ENCODE data around the gene ZNF236. TPM values are rescaled to one million over a fixed set of nuclear protein-coding genes. Genes with fewer than 3 reads are reported as not detected.
A peak's percentile ranks its signal among the peaks of the same experiment; 100 is the strongest.

ZNF236 gene
- total and polyA plus RNA-seq, 2 experiments from 2014 or later, result 5.8 to 13.1 TPM

GRCh38 chr18:76997951-76998808 lies 175.8 kb downstream of the ZNF236 start:
- H3K36me3 ChIP-seq, result no peaks in the 10 kb centered on the region
- H3K27me3 ChIP-seq, result no peaks in the 10 kb centered on the region
- no peaks in the 10 kb centered on the region for H3K4me1 ChIP-seq (ENCODE audit: low read depth)
- H3K4me3 ChIP-seq, result no peak overlapping the region
- TF ChIP-seq CTCF (IDR thresholded peaks at IDR 0.05; ENCODE audit: low read depth, low read length), result no peak
- no peak for DNase-seq (ENCODE audit: low read depth in 1 of 2, low spot score in 1 of 2)
- no peaks in the 10 kb centered on the region for H3K9me3 ChIP-seq (ENCODE audit: low read depth)
- no peak overlapping the region for H3K27ac ChIP-seq

GRCh38 chr18:76999077-76999476 lies 176.7 kb downstream of the ZNF236 start:
- no peak for DNase-seq (ENCODE audit: low read depth in 1 of 2, low spot score in 1 of 2)
- H3K9me3 ChIP-seq (ENCODE audit: low read depth), result no peaks in the 10 kb centered on the region

GRCh38 chr18:77000527-77000926 lies 178.2 kb downstream of the ZNF236 start:
- H3K4me3 ChIP-seq, result no peak overlapping the region

More at GRCh38 chr18:76999077-76999476, 176.7 kb downstream of the ZNF236 start:
- Histone ChIP-seq H3K4me1 (ENCODE audit: low read depth) (no peaks in the 10 kb centered on the region), H3K27ac (no peak overlapping the region), H3K27me3 (no peaks in the 10 kb centered on the region), H3K36me3 (no peaks in the 10 kb centered on the region), H3K4me3 (no peak overlapping the region)
- TF ChIP-seq CTCF (IDR thresholded peaks at IDR 0.05; ENCODE audit: low read depth, low read length), result no peak

GRCh38 chr18:77001041-77001440 lies 178.7 kb downstream of the ZNF236 start:
- no peaks in the 10 kb centered on the region for H3K36me3 ChIP-seq
- H3K4me3 ChIP-seq, result no peak overlapping the region

More at GRCh38 chr18:77000527-77000926, 178.2 kb downstream of the ZNF236 start:
- H3K9me3 ChIP-seq (ENCODE audit: low read depth), result no peaks in the 10 kb centered on the region
- H3K27me3 ChIP-seq, result no peaks in the 10 kb centered on the region
- no peaks in the 10 kb centered on the region for H3K4me1 ChIP-seq (ENCODE audit: low read depth)
- H3K27ac ChIP-seq, result no peak overlapping the region
- H3K36me3 ChIP-seq, result no peaks in the 10 kb centered on the region
- peak; percentile 58 to 60 for DNase-seq (ENCODE audit: low read depth in 1 of 2, low spot score in 1 of 2)
- peak; percentile 99 for TF ChIP-seq CTCF (IDR thresholded peaks at IDR 0.05; ENCODE audit: low read depth, low read length)

GRCh38 chr18:77001979-77002378 lies 179.6 kb downstream of the ZNF236 start:
- no peaks in the 10 kb centered on the region for H3K27me3 ChIP-seq
- no peak for DNase-seq (ENCODE audit: low read depth in 1 of 2, low spot score in 1 of 2)
- H3K27ac ChIP-seq, result no peak overlapping the region
- H3K9me3 ChIP-seq (ENCODE audit: low read depth), result no peaks in the 10 kb centered on the region
- H3K4me1 ChIP-seq (ENCODE audit: low read depth), result no peaks in the 10 kb centered on the region
- TF ChIP-seq CTCF (IDR thresholded peaks at IDR 0.05; ENCODE audit: low read depth, low read length), result no peak
- no peak overlapping the region for H3K4me3 ChIP-seq
- H3K36me3 ChIP-seq, result no peaks in the 10 kb centered on the region

More at GRCh38 chr18:77001041-77001440, 178.7 kb downstream of the ZNF236 start:
- H3K27me3 ChIP-seq, result no peaks in the 10 kb centered on the region
- no peak for TF ChIP-seq CTCF (IDR thresholded peaks at IDR 0.05; ENCODE audit: low read depth, low read length)
- H3K9me3 ChIP-seq (ENCODE audit: low read depth), result no peaks in the 10 kb centered on the region
- no peak for DNase-seq (ENCODE audit: low read depth in 1 of 2, low spot score in 1 of 2)
- H3K4me1 ChIP-seq (ENCODE audit: low read depth), result no peaks in the 10 kb centered on the region
- no peak overlapping the region for H3K27ac ChIP-seq

All from cardiac muscle cell (in vitro differentiated cells and primary cell).